GM12873 (cell line): ENCODE measurements around the gene CLPTM1L.

Source experiments
- TF ChIP-seq, protein P1 (sequence below): IDR thresholded peaks from 2 replicates; pipeline ENCODE4 v1.5.1; 2012; ENCODE audit warnings: low read depth, mild to moderate bottlenecking, moderate library complexity, low read length, control low read depth; ENCODE audit not compliant: insufficient read depth; ENCODE audit errors: missing control alignments

Gene CLPTM1L

DNA sequence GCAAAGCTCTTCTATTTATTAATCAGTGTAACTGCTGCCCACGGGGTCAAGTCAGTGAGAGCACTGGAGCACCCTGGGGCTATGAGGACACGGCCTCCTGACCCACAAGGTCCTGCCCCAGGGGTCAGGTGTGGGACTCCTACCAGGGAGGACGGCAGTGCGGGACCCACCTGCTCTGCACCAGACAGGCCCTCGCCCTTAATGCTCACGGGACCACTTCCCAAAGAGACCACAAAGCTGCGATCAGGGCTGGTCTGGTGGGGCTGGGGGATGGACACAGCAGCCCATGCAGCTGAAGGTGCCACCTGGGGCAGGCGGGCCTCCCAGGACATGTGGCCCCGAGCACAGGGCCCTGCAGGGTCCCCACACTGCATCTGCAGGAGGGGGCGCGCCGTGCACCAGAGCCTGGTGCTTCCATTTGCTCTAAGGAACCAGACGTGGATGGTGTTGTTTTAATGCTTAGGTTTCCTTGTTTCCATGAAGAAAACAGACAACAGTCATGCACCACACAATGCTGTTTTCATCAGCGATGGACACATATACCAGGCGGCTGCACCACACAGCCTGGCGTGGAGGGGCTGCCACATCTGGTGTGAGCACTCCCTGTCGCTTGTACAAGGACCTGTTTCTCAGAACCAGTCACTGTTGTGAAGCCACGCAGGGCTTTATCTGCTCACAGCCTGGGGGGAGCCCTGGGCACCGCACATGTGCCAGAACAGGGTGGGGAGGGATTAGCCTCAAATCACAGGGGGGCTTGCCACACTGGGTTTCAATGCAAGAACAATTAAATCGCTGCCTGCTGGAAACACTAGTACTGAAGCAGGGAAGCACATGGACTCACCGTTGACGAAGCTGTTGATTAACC, 22.6 kb downstream of the CLPTM1L start:
- TF ChIP-seq, protein P1, sequence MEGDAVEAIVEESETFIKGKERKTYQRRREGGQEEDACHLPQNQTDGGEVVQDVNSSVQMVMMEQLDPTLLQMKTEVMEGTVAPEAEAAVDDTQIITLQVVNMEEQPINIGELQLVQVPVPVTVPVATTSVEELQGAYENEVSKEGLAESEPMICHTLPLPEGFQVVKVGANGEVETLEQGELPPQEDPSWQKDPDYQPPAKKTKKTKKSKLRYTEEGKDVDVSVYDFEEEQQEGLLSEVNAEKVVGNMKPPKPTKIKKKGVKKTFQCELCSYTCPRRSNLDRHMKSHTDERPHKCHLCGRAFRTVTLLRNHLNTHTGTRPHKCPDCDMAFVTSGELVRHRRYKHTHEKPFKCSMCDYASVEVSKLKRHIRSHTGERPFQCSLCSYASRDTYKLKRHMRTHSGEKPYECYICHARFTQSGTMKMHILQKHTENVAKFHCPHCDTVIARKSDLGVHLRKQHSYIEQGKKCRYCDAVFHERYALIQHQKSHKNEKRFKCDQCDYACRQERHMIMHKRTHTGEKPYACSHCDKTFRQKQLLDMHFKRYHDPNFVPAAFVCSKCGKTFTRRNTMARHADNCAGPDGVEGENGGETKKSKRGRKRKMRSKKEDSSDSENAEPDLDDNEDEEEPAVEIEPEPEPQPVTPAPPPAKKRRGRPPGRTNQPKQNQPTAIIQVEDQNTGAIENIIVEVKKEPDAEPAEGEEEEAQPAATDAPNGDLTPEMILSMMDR = no peak

DNA sequence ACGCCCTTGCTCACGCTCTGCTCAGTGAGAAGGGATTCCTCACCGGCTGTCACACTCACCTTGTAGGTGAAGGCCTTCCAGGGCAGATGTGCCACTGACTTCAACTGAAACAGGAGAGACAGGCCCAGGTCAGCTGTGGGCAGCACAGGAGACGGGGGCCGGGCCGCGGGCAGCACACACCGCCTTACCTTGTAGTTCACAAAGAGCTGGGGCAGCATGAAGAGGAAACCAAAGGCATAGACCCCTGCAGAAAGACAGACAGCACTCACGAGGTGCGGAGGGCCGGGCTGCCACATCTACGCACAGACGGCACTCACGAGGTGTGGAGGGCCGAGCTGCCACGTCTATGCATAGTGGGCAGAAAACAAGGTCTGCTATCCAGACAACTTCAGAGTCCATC, 23.3 kb downstream of the CLPTM1L start:
- TF ChIP-seq, protein P1 = no peak

DNA sequence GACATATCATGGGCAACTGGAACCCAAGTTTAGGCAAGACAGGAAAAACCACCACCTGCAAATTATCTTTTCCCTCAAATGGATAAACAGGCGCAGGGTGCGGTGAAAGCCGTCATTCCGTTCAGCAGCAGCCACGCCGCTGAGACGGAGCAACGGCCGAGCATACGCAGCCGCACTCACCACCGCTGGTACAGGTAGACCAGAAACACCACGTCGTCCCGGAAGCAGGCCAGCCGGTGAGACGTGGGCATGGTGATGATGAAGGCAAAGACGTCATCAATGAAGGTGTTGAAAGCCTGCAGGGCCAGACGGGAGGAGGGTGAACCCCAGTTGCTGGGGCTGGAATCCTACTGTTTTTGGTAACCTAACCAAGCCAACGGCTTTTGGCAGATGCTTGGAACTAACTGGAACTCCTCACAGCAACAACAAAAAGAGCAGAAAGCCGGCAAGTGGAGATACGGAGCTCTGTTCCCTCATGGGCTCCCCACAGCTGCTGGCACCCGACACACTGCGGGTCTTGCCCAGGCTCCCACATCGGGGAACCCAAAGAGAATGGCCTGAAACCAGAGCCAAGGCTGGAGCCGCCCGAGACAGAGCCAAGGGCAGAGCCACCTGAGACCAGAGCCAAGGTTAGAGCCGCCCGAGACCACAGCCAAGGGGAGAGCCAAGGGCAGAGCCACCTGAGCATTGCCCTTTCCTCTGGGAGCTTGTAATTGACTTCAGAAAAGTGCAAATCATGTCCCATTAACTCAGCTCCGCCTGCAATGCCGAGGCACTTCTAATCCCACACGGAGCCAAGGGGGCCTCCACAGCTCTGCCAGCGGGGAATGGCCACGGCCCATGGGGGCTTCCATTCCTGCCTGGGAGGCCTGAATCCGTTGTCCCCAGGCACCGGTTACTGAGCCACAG, 24.2 kb downstream of the CLPTM1L start:
- TF ChIP-seq, protein P1 = no peak

DNA sequence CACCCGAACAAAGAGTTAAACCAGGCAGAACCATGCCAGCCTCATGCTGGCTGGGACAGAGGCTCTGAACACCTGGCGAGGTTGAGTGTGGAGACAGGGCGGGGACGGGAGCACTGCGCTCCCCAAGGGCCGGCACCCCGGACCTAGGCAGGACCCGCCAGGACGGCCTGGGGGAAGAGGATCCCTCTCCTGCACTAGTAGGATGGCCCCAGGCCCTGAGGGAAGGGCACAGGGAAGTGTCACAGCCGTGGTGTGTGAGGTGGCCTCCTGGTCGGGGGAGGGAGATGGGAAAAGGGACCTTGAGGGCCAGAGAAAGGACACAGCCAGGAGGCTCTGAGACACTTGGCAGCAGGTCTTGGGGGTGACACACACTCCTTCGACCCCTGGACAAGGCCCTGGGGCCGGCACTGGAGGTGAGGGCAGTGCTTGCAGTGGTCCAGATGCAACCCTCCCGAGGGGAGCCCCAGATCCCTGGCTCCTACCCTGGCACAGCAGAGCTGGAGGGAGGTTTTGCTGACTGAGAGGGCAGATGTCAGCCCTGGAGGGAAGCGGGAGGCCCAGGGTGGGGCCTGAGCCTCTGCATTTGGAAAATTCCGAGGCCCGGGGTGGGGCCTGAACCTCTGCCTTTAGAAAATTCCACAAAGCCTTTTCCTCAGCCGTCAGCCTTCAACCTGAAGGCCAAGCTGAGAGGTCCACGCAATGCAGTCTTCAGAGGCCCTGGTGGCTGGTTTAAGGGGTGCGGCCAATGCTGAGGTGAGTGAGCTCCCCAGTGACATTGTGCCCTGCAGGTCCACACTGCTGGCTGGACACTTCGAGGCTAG, 25.3 kb downstream of the CLPTM1L start:
- TF ChIP-seq, protein P1 = peak; percentile 19

DNA sequence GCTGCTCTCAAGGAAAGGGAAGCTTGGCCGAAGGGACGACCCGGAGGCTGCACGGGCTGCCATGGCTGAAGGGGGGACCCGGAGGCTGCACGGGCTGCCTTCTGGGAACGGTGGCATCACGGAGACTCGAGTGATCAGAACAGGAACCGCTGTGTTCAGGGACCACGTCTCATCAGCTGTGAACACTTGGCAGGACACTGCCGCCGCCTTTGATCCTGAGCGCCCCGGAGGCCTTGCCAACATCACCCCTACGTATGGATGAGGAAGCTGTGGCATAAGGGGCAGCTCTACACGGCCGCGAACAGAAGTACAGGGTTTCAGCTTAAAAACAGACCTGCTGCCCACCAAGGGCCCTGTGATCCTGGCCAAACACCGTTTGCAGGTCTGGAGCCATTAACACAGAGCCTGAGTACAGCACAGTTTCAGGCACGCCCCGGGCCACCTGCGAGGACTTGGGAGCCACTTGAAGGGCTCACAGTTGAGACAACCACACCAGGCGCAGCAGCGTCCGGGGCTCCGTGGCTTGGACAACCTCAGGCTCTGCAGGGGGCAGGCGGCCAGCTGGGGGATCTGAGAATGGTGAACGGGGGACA, 26.1 kb downstream of the CLPTM1L start:
- TF ChIP-seq, protein P1 = no peak

DNA sequence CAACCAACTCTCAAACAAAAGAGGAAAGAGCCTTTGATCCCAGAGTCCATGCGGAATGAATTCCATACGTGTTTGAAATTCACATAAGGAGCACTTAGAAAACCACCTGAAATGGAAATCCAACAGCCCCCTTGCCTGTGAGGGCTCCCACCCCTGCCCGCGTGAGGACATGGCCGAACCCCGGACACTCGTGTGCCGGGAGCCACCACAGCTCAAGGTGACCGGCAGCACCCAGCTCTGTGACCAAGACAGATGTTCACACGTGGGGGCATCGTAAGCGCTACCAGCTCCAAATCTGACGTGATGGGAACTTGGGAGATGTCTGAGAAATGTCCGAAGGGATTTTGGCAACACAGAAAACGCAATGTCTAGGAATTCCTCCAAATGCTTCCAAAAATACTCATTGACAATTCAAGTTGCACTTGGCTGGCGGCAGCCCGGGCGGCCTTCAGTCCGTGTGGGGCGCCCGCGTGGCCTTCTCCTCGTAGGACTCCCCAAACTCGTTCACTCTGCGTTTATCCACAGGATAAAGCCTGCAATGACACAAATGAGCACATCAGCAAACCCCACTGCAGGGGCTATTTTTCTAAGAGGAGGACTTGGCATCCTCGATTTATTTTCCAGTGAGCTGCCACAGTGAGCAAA, 26.9 kb downstream of the CLPTM1L start:
- TF ChIP-seq, protein P1 = no peak
